GM21381 (cell line): ENCODE results near the gene PGM2L1.

Source experiments
- ATAC-seq: cut with Tn5 transposase; IDR thresholded peaks from one replicate; pipeline ENCODE4 v1.9.1; 2021; ENCODE audit warnings: mild to moderate bottlenecking, moderate library complexity; ENCODE audit not compliant: unreplicated experiment

PGM2L1 gene

DNA sequence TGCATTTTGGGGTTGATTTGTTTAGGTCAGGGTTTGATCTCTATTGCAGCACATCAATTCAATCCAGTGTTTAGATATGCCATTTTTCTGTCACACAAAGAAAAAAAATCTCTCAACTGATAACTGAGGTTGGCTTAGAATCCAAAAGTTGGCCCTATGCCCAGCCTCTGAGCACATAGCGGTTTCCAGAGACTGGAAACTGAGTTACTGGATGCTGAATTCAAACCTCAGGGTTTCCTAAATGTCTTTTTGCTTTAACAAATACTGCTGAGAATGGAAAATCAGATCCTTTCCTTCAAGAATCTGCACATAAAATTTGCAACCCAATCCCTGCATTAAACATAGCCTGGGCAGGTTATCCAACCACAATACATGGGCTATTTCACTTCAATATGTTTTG lies 90.8 kb downstream of the PGM2L1 start:
- ATAC-seq: no peak

DNA sequence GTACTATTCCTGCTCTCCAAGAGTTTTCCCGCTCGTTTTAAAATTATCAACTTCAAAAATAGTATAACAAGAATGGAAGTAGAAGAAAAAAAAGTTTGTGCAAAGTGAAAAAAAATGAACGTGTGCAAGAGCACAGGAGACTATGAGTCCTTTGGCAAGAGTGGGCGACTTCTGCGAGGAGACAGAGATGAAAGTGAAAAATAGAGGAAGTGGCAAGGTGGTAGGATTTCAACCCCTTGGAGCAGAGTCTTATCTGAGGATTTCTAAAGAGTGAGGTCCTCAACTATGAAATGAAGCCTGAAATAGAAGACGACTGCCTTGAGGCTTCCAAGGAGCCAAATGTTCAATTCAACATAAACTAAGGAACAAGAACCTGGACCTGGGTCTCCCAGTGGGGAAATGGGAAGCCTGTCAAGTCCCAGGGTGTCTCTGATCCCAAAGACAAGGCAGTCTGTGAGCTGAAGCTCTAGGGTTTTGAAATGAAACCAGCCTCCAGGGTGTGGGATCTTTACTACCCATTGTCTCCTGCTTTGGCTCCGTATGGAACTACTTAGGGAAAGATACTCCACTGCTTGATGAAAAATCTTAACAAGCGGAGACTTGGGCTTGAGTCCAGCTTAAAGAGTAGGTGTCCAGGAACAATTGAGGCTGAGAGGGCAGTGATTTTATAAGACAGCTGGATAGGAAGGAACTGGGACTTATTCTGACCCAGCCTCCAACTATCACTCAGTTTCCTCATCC lies 91.6 kb downstream of the PGM2L1 start:
- no peak for ATAC-seq

DNA sequence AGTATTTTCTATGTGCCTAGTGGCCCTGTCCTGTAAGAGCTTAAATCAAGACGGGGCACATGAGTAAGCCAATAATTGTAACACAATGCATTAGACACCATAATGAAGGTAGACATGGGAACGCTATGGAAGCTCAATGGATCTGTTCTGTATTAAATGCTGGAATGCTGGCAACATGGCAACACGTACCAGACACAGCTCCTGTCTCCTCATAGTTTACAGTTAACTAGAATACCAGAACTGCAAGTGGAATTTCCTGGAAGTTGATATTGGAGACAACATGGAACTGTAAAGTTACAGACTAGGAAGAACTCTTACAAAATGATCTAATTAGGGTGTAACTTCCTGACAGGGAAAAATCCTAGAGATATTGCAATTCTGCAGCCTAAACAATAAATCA lies 99.2 kb downstream of the PGM2L1 start:
- no peak for ATAC-seq

DNA sequence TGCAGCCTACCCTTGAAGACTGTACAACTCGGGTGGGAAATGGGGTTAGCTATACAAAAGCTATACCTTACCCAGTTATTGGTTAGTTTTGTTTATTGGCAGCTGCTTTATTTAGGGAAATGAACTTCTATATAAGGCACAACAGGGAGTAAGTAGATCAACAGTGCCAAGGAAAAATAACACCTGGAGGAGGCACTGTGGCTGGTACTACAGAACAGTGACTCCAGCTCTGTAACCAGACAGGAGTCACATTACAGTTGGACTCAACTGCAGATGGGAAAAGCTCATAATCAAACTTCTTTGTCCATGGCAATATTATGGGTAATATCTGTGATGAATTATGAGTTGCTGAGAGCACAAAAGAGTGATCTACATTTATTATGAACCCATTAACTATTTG lies 100.7 kb downstream of the PGM2L1 start:
- ATAC-seq: no peak

DNA sequence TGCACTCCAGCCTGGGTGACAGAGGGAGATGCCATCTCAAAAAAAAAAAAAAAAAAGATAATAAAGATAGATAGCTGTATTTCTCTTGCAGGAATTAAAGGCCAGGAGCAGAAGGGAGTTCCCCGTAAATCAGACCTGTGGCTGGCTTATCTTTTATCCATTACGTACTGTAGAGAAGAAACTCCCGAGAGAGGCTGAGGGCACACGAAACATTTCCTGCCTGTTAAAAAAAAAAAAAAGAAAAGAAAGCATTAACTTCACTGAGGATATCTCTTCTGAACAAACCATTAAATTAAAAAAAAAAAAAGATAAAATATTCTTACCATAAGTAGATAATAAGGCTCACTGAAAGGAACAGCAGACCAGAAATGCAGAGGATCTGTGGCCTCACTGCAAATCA lies 109.3 kb downstream of the PGM2L1 start:
- ATAC-seq: no peak

DNA sequence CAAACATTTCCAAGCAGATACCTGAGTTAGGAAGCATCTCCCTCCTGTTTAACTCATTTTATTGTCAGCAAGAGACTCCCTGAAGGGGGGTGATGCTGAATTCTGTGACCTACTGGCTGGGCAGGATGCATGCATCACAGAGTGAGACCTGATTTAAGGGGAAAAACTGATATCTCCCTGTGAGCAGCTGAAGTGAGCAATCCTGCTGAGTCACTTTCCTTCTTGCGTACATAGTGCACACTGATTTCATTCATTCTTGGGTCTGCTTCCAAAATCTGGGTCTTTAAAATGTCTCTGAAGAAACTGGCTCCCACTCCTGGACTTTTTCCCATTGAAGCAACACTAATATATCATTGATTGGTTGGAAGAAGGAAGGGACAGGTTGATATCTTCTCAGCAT lies 110.1 kb downstream of the PGM2L1 start:
- no peak for ATAC-seq

DNA sequence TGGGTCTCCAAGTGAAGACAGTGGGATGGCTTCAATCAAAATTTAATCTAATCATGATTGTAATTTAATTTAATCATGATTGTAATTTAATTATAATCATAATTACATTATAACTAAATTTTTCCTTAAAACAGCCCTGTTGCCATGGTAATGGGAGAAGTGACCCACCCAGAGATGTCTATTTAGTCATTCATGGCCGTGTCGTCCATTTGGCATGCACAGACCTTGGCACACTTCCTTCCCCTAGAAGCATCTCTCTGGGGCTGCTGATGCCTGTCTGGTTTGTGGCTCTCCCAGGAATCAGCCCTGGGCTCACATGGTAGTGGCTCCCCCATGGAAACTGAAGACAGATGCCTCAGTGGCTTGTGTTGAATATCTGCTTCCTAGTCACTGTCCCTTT lies 113.8 kb downstream of the PGM2L1 start:
- ATAC-seq: no peak

DNA sequence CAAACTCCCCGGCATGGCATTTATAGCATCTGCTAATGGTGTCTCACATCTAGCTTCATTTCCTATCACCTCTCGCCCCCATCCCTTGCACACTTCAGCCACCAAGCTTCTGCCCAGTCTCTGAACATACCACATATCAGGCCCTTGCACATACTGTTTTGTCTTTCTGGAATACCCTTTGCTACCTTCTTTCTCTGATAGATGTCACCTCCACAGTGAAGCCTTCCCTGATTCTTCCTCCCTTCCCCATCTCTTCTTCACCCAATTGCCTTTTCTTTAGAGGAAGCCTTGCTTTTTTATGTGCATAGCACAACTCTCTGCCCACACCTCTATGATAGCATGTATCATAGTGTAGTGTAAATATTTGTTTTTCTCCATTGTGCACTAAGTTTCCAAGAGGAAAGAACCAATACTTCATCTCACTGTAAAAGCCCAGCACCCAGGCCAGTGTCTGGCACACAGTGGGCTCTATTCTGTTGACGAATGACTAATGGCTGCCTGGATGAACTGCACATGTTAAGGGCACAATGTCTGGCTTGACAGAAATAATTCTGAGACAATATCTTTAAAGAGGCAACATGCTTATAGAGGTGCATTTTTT lies 114.6 kb downstream of the PGM2L1 start:
- no peak for ATAC-seq

DNA sequence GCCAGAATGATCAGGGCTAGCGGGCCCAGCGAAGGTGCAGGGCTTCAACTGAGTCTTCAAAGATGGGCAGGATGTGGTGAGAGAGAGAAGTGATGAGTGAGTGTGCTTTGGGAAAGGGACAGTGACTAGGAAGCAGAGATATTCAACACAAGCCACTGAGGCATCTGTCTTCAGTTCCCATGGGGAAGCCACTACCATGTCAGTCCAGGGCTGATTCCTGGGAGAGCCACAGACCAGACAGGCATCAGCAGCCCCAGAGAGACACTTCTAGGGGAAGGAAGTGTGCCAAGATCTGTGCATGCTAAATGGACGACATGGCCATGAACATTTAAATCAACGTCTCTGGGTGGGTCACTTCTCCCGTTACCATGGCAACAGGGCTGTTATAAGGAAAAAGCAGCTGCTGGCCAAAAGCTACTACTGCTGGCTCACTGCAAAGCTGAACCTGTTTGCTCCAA lies 115.3 kb downstream of the PGM2L1 start:
- no peak for ATAC-seq

DNA sequence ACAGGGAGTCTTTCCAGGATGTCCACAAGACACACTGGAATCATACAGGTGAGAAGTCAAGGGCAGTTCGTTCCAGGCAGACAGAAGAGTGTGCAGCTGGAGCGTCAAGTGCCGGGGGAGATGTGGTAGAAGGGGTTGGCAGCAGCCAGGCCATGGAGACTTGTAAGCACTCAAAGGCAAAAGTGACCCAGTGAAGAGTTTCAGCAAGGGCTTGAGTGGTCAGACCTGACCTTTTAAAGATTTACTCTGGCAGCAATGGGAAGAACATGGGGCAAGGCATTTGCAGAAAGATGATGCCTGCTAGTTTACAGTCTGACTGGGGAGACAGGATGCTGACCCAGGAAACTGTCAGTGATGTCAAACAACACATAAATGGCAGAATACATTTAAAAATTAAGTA lies 115.8 kb downstream of the PGM2L1 start:
- no peak for ATAC-seq

DNA sequence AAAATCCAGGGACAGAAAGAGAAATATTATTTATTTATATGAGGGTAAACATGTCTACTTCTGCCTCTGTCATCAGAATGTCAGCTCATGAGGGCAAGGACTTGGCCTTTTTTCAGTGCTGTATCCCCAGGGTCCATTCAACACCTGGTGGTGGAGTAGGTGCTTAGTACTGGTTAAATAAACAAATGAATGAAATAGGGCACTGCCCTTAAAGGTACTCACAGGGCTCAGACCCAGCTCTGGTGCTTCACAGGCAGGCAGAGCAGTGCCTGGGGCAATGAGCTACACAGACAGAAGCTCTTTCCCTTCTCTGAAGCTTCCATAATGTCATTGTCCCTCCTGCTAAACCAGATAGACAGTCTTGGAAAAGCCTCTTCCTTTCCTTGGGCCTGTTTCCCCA lies 117.7 kb downstream of the PGM2L1 start:
- no peak for ATAC-seq
